Fibroblast of the conjunctiva (primary cell): ENCODE data around the gene DNAJB12.

Experiments used
- DNase-seq: peaks from one replicate; pipeline ENCODE4 v3.0.0-alpha.2; 2010; ENCODE audit warnings: low read depth

The DNAJB12 gene

GRCh38 chr10:72291019-72291532, 63.6 kb downstream of the DNAJB12 start:
- no peak for DNase-seq

GRCh38 chr10:72285972-72286521, 68.7 kb downstream of the DNAJB12 start:
- no peak for DNase-seq

DNA sequence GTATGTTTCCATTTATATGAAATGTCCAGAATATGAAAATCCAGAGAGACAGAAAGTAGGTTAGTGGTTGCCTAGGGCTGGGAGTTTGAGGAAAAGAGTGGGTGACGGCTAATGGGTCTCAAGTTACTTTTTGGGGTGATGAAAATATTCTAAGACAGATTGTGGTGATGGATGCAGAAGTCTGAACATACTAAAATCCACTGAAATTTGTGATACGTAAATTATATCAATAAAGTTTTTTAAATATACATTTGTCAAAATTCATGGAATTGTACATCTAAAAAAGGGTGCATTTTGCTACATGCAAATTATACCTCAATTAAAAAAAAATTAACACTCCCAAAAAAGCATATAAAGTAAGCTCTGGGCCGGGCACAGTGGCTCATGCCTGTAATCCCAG, 71.6 kb downstream of the DNAJB12 start:
- DNase-seq: no peak
